ENCODE results near the gene KYNU. TPM values are rescaled to one million over a fixed set of nuclear protein-coding genes. Genes with fewer than 3 reads are reported as not detected.

Gene KYNU
- total RNA-seq, 1 donor from 2014 or later: 0.53 TPM

DNA sequence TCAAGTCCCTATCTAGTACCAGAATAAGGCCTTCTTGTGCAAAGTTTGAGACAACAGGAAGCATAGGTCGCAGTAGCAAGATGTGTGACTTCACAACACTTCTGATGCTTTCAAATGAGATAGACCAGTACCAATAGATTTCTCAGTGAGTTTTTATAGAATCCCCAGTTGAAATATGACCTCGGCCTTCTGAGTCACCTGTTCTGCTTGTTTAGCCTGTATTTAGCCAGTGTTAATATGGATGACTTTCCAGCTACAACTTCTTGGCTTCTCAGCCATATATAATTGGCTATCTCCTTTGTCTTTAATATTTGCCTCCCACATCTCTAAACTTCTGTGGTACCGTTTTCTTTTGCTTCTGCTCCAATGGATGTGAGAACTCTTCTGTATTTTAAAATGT lies 113.8 kb downstream of the KYNU start:
- peaks cover 14% of the 10 kb centered on the region for H3K4me1 Mint-ChIP-seq (ENCODE audit: unreplicated experiment)
- DNase-seq (ENCODE audit: extremely low spot score, unreplicated experiment): no peak
- no peaks in the 10 kb centered on the region for H3K27me3 Mint-ChIP-seq
- H3K9me3 Mint-ChIP-seq: no peaks in the 10 kb centered on the region
- H3K36me3 Mint-ChIP-seq: no peaks in the 10 kb centered on the region
- no peak overlapping the region for H3K4me3 Mint-ChIP-seq
- no peak overlapping the region for H3K27ac Mint-ChIP-seq
- TF ChIP-seq, protein P1, sequence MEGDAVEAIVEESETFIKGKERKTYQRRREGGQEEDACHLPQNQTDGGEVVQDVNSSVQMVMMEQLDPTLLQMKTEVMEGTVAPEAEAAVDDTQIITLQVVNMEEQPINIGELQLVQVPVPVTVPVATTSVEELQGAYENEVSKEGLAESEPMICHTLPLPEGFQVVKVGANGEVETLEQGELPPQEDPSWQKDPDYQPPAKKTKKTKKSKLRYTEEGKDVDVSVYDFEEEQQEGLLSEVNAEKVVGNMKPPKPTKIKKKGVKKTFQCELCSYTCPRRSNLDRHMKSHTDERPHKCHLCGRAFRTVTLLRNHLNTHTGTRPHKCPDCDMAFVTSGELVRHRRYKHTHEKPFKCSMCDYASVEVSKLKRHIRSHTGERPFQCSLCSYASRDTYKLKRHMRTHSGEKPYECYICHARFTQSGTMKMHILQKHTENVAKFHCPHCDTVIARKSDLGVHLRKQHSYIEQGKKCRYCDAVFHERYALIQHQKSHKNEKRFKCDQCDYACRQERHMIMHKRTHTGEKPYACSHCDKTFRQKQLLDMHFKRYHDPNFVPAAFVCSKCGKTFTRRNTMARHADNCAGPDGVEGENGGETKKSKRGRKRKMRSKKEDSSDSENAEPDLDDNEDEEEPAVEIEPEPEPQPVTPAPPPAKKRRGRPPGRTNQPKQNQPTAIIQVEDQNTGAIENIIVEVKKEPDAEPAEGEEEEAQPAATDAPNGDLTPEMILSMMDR (conservative IDR thresholded peaks at IDR 0.05): no peak

DNA sequence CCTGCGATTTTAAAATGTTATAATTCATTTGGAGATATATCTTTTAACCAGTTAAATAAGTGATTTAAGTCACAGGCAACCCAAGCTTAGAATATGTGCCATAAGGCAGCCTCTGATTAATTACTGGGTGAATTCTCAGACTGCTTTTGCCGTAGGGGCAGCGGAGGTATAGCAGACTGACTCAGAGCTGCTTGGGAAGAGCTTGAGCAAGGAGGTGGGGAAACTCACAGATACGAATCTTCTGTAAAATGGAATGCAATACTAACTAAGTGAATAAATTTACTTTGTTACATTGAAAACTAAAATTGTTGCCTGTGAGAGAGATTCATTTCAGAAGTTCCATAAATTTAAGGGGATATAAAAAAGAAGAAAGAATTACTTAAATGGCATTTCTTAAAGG lies 115.4 kb downstream of the KYNU start:
- Mint-ChIP-seq H3K36me3 (no peaks in the 10 kb centered on the region), H3K4me1 (ENCODE audit: unreplicated experiment) (peaks cover 14% of the 10 kb centered on the region), H3K9me3 (no peaks in the 10 kb centered on the region), H3K27ac (no peak overlapping the region), H3K4me3 (no peak overlapping the region), H3K27me3 (no peaks in the 10 kb centered on the region)
- DNase-seq (ENCODE audit: extremely low spot score, unreplicated experiment): no peak
- TF ChIP-seq, protein P1 (conservative IDR thresholded peaks at IDR 0.05): no peak

DNA sequence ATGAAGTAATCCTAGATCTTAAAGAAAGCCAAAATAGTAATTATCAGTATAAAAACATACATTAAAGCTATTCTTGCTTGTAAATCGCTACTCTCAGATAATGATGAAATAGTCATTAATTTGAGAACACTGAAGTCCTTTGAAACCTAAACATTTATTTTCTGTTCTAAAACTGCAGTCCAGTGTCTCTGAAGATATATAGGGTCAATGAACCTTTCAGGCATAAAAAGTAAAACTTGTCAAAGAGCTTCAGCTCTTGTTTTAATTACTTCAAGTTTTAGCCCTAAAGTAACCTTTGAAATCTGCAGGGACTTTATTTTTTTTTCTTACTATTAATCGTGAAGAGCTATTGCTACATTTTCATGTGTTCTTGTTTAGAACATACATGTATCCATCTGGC lies 116.3 kb downstream of the KYNU start:
- DNase-seq (ENCODE audit: extremely low spot score, unreplicated experiment): no peak
- no peaks in the 10 kb centered on the region for H3K27me3 Mint-ChIP-seq
- TF ChIP-seq, protein P1 (conservative IDR thresholded peaks at IDR 0.05): no peak
- no peak overlapping the region for H3K4me3 Mint-ChIP-seq
- H3K9me3 Mint-ChIP-seq: no peaks in the 10 kb centered on the region
- H3K4me1 Mint-ChIP-seq (ENCODE audit: unreplicated experiment): peaks cover 14% of the 10 kb centered on the region
- no peaks in the 10 kb centered on the region for H3K36me3 Mint-ChIP-seq
- no peak overlapping the region for H3K27ac Mint-ChIP-seq

DNA sequence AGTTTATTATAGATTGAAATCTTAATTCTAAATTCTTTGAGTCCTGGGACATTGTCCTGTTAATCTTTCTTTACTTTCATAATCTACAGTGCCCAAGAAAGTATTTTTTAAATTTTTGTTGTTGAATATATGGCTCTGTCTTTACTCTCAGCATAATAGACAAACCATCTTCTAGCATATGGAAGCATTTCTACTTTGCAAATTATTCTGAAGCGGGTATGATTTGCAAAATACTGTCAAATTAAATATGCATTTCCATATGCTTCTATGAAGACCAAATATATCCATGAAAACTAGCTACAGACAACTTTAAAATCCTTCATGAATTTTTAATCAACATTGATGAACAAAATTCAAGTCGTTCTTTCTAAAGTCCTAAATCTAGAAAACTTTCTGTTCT lies 117.2 kb downstream of the KYNU start:
- no peak for DNase-seq (ENCODE audit: extremely low spot score, unreplicated experiment)
- TF ChIP-seq, protein P1 (conservative IDR thresholded peaks at IDR 0.05): no peak
- H3K4me1 Mint-ChIP-seq (ENCODE audit: unreplicated experiment): peaks cover 9% of the 10 kb centered on the region
- H3K9me3 Mint-ChIP-seq: no peaks in the 10 kb centered on the region
- no peak overlapping the region for H3K27ac Mint-ChIP-seq
- H3K27me3 Mint-ChIP-seq: no peaks in the 10 kb centered on the region
- no peaks in the 10 kb centered on the region for H3K36me3 Mint-ChIP-seq
- H3K4me3 Mint-ChIP-seq: no peak overlapping the region

DNA sequence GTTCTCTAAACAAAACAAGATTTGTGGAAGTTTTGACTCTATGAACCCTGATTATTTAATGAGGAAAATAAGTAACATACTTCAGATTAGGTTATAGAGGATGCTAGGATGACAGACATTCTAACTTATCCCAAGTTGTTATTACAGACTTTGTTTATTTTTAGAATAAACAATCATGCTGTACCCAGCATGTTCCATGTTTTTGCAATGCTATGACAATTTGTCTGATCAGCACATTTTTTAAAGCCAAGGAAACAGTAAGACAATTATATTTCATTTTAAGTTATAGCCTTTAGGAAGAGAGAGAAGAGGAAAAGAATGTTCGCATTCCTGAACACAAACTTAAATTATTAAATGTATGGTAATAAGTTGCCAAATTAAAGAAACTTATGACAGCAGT lies 119.8 kb downstream of the KYNU start:
- Mint-ChIP-seq H3K36me3 (no peaks in the 10 kb centered on the region), H3K9me3 (no peaks in the 10 kb centered on the region), H3K27me3 (no peaks in the 10 kb centered on the region), H3K4me3 (no peak overlapping the region), H3K27ac (no peak overlapping the region), H3K4me1 (ENCODE audit: unreplicated experiment) (peaks cover 9% of the 10 kb centered on the region)
- DNase-seq (ENCODE audit: extremely low spot score, unreplicated experiment): no peak
- TF ChIP-seq, protein P1 (conservative IDR thresholded peaks at IDR 0.05): no peak

DNA sequence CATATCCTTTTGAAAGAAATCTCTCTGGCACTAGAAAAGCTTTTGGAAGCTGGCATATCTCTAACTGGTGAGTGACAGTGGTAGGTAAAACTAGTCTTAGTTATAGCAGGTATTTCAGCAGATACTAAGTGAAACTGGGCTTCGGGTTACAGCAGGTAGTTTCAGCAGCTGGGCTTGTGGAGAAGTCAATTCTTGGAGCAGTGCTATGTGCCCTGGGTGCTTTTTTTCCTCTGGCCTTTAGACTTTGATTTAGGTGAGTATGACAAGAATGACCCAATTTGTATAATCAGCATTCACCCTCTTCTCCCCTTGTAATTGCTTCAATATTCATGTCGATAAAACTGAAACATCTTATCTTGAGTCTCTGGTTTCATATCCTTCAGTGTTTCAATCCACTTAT lies 123.1 kb downstream of the KYNU start:
- H3K27me3 Mint-ChIP-seq: no peaks in the 10 kb centered on the region
- TF ChIP-seq, protein P1 (conservative IDR thresholded peaks at IDR 0.05): no peak
- no peak overlapping the region for H3K27ac Mint-ChIP-seq
- no peak overlapping the region for H3K4me3 Mint-ChIP-seq
- no peaks in the 10 kb centered on the region for H3K36me3 Mint-ChIP-seq
- no peaks in the 10 kb centered on the region for H3K4me1 Mint-ChIP-seq (ENCODE audit: unreplicated experiment)
- DNase-seq (ENCODE audit: extremely low spot score, unreplicated experiment): no peak
- H3K9me3 Mint-ChIP-seq: no peaks in the 10 kb centered on the region
